ENCODE measurements around the gene CDKN1C. TPM values are rescaled to one million over a fixed set of nuclear protein-coding genes. Genes with fewer than 3 reads are reported as not detected.

CDKN1C gene
- total and polyA plus RNA-seq, 12 donors = 16.9 to 55.3 (median 26.6) TPM

- no peak for TF ChIP-seq CTCF (IDR thresholded peaks at IDR 0.05)
- ATAC-seq (no peak), DNase-seq (no peak)
- intact Hi-C loops (cut with DNase I) = loop anchor here in 1 of 10 donors (5.0 kb wide), 1 partner anchor 45 kb away; no protein-coding TSS in a partner anchor
- no peaks in the 10 kb centered on the region for H3K9me3 ChIP-seq
- peak overlapping the region in 9 of 10 donors; percentile 24 to 79 (median 75) for H3K27ac ChIP-seq
- peaks cover 14 to 54% (median 29%) of the 10 kb centered on the region in 9 donors for H3K4me1 ChIP-seq
- no peaks in the 10 kb centered on the region for H3K36me3 ChIP-seq
- WGBS, 2 donors = 81 to 83% methylated on average over 12 of the region's 12 CpGs
- H3K27me3 ChIP-seq = no peaks in the 10 kb centered on the region
- no peak overlapping the region for H3K4me3 ChIP-seq
These were observed 47.9 kb downstream of the CDKN1C start for GRCh38 chr11:2837651-2838050.

GRCh38 chr11:2837096-2837601 is 48.4 kb downstream of the CDKN1C start:
- H3K9me3 ChIP-seq = no peaks in the 10 kb centered on the region
- 33 to 36% methylated on average over 20 of the region's 20 CpGs for WGBS, 2 donors
- no peaks in the 10 kb centered on the region for H3K36me3 ChIP-seq
- H3K27me3 ChIP-seq = no peaks in the 10 kb centered on the region
- H3K4me1 ChIP-seq = peaks cover 14 to 57% (median 29%) of the 10 kb centered on the region in 9 donors
- peak; percentile 28 to 59 (median 37) for TF ChIP-seq CTCF (IDR thresholded peaks at IDR 0.05)
- ATAC-seq (peak; percentile 71 to 92 (median 84)), DNase-seq (peak; percentile 83 to 85)
- H3K27ac ChIP-seq = peak overlapping the region; percentile 24 to 79 (median 68)
- intact Hi-C loops (cut with DNase I) = loop anchor here in 1 of 10 donors (5.0 kb wide), 1 partner anchor 45 kb away; no protein-coding TSS in a partner anchor
- peak overlapping the region in 2 of 10 donors; percentile 1 to 14 for H3K4me3 ChIP-seq

- DNase-seq (no peak), ATAC-seq (no peak)
- 78 to 82% methylated on average over 23 of the region's 23 CpGs for WGBS, 2 donors
- no peaks in the 10 kb centered on the region for H3K27me3 ChIP-seq
- TF ChIP-seq CTCF (IDR thresholded peaks at IDR 0.05) = no peak
- intact Hi-C loops (cut with DNase I) = loop anchor here in 1 of 10 donors (5.0 kb wide), 1 partner anchor 46 kb away; no protein-coding TSS in a partner anchor
- H3K9me3 ChIP-seq = no peaks in the 10 kb centered on the region
- H3K27ac ChIP-seq = peak overlapping the region; percentile 26 to 79 (median 68)
- H3K4me1 ChIP-seq = peaks cover 14 to 62% (median 32%) of the 10 kb centered on the region in 9 donors
- peak overlapping the region in 1 of 10 donors; percentile 14 for H3K4me3 ChIP-seq
- H3K36me3 ChIP-seq = no peaks in the 10 kb centered on the region
These were observed 49.1 kb downstream of the CDKN1C start for GRCh38 chr11:2836315-2837095.

GRCh38 chr11:2835751-2836150 is 49.8 kb downstream of the CDKN1C start:
- no peaks in the 10 kb centered on the region for H3K36me3 ChIP-seq
- peak overlapping the region in 1 of 10 donors; percentile 79 for H3K27ac ChIP-seq
- no peak for TF ChIP-seq CTCF (IDR thresholded peaks at IDR 0.05)
- intact Hi-C loops (cut with DNase I) = loop anchor here in 1 of 10 donors (5.0 kb wide), 1 partner anchor 47 kb away; no protein-coding TSS in a partner anchor
- H3K27me3 ChIP-seq = no peaks in the 10 kb centered on the region
- no peak for DNase-seq
- H3K4me1 ChIP-seq = peaks cover 14 to 68% (median 37%) of the 10 kb centered on the region in 9 donors
- no peaks in the 10 kb centered on the region for H3K9me3 ChIP-seq
- no peak overlapping the region for H3K4me3 ChIP-seq
- ATAC-seq = no peak
- 92% methylated on average over 17 of the region's 17 CpGs for WGBS, 2 donors

Data from heart right ventricle (tissue), 16 donors.